Naive B cell (primary cell): Measurements from ENCODE around the gene TMEM255A. TPM values are rescaled to one million over a fixed set of nuclear protein-coding genes. Genes with fewer than 3 reads are reported as not detected.
"Not testable (repeated sequence)": the region's sequence is repeated elsewhere in the genome, so short reads cannot be mapped to it uniquely, and the experiment has no call there.

Source experiments
- ATAC-seq, 2 donors: fragments of 150-1000 bp; cut with Tn5 transposase; 2 replicates each; pipeline ENCODE4 v1.10.0; 2021; ENCODE audit warnings: low read depth in 2 of 2, mild to moderate bottlenecking in 2 of 2, moderate library complexity in 2 of 2
- DNase-seq: peaks from one replicate; pipeline ENCODE4 v3.0.0; 2022
- H3K27ac Mint-ChIP-seq, 6 donors: one replicate each; pipeline ENCODE4 v1.8.0; 2020 to 2022; ENCODE audit warnings: mild to moderate bottlenecking in 6 of 6, mixed read lengths in 6 of 6, moderate library complexity in 5 of 6, inconsistent platforms in 2 of 6
- H3K27me3 Mint-ChIP-seq, 3 donors: one replicate each; pipeline ENCODE4 v1.8.0; 2021 to 2022; ENCODE audit warnings: mixed read lengths in 3 of 3, mild to moderate bottlenecking in 1 of 3
- H3K36me3 Mint-ChIP-seq, 2 donors: one replicate each; pipeline ENCODE4 v1.8.0; 2020 to 2022; ENCODE audit warnings: mixed read lengths in 2 of 2, inconsistent platforms in 1 of 2, mild to moderate bottlenecking in 1 of 2
- H3K4me1 Mint-ChIP-seq, 3 donors: one replicate each; pipeline ENCODE4 v1.8.0; 2020 to 2022; ENCODE audit warnings: mixed read lengths in 3 of 3, inconsistent platforms in 1 of 3, mild to moderate bottlenecking in 1 of 3, moderate library complexity in 1 of 3
- H3K4me3 Mint-ChIP-seq, 8 donors: one replicate each; pipeline ENCODE4 v1.8.0; 2020 to 2022; ENCODE audit warnings: mild to moderate bottlenecking in 8 of 8, mixed read lengths in 8 of 8, moderate library complexity in 8 of 8, inconsistent platforms in 2 of 8
- H3K9me3 Mint-ChIP-seq, 7 donors: one replicate each; pipeline ENCODE4 v1.8.0; 2020 to 2022; ENCODE audit warnings: mixed read lengths in 7 of 7, mild to moderate bottlenecking in 5 of 7, inconsistent platforms in 2 of 7, moderate library complexity in 1 of 7
- polyA plus RNA-seq, 6 donors: library from polyadenylated mRNA; unstranded; fragments of 300-500 nt; fragmentation: Illumina TruSeq; gene quantifications; one replicate each; pipeline ENCODE4 v1.2.3, GENCODE V29; 2021; ENCODE audit warnings: low read depth in 6 of 6

Gene TMEM255A
- polyA plus RNA-seq, result under 1 TPM in 3 of 6 donors, not detected in 3; 0.15 to 0.24 (median 0.23) TPM

DNA sequence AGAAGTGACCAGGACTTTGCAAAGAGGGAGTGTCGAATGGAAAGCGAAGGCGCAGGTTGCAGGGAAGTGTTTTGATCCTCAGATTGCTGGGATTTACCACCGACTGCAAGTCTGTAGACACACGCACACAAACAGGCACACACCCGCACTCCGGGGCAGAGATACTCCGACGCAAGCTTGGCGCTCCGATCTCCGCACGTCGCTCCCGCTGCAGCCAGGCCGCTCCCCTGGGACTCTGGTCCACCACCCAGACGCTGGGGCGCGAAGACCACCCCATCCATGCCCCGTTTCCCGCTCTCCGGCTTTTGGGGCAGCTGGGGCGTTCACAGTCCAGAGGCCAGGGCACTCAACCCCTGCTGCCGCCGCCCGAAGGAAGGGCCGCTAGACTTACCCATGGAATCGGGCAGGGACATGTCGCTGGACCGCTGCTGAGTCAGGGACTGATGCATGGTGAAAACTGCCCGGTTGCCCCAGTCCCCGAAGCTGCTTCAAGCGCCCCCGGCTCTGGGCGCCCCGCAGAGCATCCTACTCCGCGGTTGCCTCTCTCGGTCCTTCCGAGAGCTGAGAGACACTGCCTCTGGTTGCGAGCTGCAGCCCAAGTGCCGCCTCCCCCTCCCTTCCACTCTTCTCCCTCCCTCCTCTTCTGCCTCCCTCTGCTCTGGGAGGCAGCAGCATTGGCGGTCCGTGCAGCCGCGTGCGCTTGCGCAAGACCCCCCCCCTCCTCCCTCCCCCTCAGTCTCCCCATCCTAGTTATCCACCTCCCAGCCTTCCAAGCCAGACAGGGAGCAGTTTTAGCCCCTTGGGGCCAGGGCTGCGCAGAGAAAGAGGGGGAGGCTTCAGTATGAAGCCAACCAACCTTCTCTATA, at the start of gene TMEM255A:
TMEM255A (minus strand) TSS at position 601 of the 866 bp plus-strand sequence; CDS start at position 449, 152 bp downstream.
- DNase-seq (peak; percentile 2), ATAC-seq (no peak)
- Mint-ChIP-seq H3K4me1 (peaks cover 10 to 29% (median 14%) of the 10 kb centered on the region in 3 donors), H3K36me3 (peaks cover 0 to 5% of the 10 kb centered on the region in 2 donors), H3K4me3 (peak within 1 kb of the TSS; percentile 83 to 93 (median 92)), H3K27ac (no peak within 1 kb of the TSS), H3K27me3 (peaks cover 19 to 74% (median 51%) of the 10 kb centered on the region in 3 donors), H3K9me3 (peaks cover 0 to 4% (median 0%) of the 10 kb centered on the region in 7 donors)

DNA sequence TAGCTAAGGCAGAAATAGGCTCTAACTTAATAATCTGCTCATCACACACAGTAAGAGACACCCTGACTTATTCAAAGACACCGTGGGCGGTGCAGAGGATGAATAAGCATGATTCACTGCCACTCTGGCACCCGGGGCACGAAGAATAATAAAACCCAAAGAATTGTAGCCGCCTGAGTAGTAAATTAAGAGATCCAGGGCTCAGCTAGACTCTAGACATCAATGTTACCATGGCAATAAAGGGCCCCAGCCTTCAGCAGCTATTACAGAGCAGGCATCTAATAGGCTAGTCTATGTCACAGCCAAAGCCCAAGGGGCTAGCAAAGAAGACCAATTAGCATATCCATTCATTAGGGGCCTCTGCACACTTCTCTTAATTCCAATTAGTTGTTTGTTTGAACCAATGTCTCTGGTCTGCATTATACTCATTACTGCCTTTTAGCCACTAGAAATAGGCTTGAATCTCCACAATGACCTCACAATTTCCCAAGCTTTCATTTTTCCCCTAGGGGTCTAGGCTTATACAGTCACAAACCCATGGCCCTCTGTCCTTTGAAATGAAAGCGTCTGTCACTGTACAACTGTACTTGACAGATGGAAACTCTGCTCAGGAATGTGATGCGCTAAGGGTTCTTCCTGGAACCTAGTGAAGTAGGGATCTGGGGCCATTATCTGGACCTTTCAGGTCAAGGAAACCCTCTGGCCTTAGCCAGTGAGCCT, 47.6 kb upstream of the TMEM255A start:
- Mint-ChIP-seq H3K36me3 (no peaks in the 10 kb centered on the region), H3K4me3 (no peak overlapping the region), H3K27me3 (no peaks in the 10 kb centered on the region), H3K4me1 (peaks cover 0 to 8% (median 0%) of the 10 kb centered on the region in 3 donors), H3K27ac (no peak overlapping the region), H3K9me3 (no peaks in the 10 kb centered on the region)
- no peak for DNase-seq
- ATAC-seq, result no peak

DNA sequence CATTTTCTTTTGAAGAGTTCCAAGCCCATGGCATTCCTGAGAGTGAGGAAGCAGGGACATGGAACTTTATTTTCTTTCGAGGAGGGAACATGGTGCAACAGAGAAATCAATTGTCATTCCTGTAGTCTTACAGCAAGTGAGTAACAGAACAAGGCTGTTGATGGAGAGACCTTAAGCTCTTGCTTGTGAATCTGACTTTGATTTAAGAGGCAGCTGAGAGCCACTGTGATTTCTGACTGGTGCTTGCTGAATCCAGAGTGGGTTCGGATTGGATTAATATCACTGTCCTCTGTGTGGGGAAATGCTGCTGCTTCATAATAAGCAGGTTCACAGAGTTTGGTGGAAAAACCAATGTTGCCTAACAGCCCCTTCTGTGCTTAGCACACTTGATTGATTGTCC, 45.9 kb upstream of the TMEM255A start:
- no peak overlapping the region for H3K27ac Mint-ChIP-seq
- H3K4me3 Mint-ChIP-seq, result no peak overlapping the region
- H3K36me3 Mint-ChIP-seq, result no peaks in the 10 kb centered on the region
- DNase-seq (no peak), ATAC-seq (no peak)
- no peaks in the 10 kb centered on the region for H3K9me3 Mint-ChIP-seq
- no peaks in the 10 kb centered on the region for H3K27me3 Mint-ChIP-seq
- no peaks in the 10 kb centered on the region for H3K4me1 Mint-ChIP-seq

DNA sequence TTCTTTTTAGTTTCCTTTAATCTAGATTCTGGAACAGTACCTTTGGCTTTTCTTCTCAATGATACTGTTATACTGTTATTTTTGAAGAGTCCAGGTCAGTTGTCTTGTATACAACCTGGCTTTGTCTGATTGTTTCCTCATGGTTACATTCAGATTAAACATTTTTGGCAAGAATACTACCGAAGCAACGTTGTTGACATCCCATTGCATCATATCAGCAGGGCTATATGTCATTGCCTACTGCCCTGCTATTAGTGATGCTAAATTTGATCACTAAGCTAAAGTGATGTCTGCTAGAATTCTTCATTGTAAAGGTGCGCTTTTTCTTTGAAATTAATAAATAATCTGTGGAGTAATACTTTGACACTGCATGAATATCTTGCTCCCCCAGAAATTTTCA, 44.8 kb upstream of the TMEM255A start:
- H3K27ac Mint-ChIP-seq, result no peak overlapping the region
- peaks cover 0 to 1% (median 0%) of the 10 kb centered on the region in 7 donors for H3K9me3 Mint-ChIP-seq

DNA sequence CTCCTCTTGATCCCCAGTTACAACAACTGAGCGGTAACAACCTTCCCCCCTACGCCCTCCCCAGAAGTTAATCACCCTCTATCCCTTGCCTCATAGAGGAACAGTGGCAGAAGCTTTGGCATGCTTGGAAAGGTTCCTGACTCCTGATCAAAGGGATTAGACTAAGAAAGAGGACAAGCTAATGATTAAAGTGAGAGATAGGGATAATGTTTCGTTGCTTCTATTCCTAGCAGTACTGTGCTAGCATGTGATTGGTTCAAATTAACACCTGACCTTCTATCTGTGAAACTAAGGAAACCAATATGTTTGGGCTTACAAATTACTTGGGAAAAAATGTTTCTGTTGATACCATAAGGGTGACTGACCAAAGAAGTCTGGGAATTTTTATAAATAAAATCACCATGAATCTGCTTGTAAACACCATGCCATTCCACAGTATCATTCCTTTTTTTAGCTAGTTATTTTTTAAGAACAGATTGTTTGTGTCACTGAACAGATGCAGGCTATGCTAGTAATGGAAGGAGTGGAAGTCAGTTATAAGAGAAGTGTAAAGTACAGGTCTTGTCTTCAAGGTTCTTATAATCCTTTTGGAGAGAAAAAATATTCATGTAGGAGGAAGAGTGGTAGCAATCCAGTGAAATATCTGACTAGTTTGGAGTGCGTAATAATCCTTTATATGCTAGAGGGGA, 39.3 kb upstream of the TMEM255A start:
- Mint-ChIP-seq H3K27me3 (peaks cover 0 to 6% (median 0%) of the 10 kb centered on the region in 3 donors), H3K36me3 (no peaks in the 10 kb centered on the region), H3K27ac (no peak overlapping the region), H3K9me3 (peaks cover 0 to 6% (median 2%) of the 10 kb centered on the region in 7 donors), H3K4me3 (no peak overlapping the region), H3K4me1 (no peaks in the 10 kb centered on the region)
- ATAC-seq (no peak), DNase-seq (no peak)

More for the DNA sequence above, 44.8 kb upstream of the TMEM255A start:
- no peak overlapping the region for H3K4me3 Mint-ChIP-seq
- no peaks in the 10 kb centered on the region for H3K4me1 Mint-ChIP-seq
- DNase-seq (no peak), ATAC-seq (no peak)
- no peaks in the 10 kb centered on the region for H3K36me3 Mint-ChIP-seq
- H3K27me3 Mint-ChIP-seq, result no peaks in the 10 kb centered on the region

DNA sequence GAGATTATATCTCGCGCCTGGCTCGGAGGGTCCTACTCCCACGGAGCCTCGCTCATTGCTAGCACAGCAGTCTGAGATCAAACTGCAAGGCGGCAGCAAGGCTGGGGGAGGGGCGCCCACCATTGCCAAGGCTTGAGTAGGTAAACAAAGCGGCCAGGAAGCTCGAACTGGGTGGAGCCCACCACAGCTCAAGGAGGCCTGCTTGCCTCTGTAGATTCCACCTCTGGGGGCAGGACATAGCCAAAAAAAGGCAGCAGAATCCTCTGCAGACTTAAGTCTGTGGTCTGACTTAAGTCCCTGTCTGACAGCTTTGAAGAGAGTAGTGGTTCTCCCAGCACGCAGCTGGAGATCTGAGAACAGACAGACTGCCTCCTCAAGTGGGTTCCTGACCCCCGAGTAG, 33.3 kb upstream of the TMEM255A start:
- DNase-seq, H3K36me3 Mint-ChIP-seq, ATAC-seq, H3K4me1 Mint-ChIP-seq, H3K27ac Mint-ChIP-seq, H3K4me3 Mint-ChIP-seq: not testable (repeated sequence)
- Mint-ChIP-seq H3K27me3 (peaks cover 0 to 23% (median 19%) of the 10 kb centered on the region in 3 donors), H3K9me3 (peaks cover 0 to 19% (median 11%) of the 10 kb centered on the region in 7 donors)

DNA sequence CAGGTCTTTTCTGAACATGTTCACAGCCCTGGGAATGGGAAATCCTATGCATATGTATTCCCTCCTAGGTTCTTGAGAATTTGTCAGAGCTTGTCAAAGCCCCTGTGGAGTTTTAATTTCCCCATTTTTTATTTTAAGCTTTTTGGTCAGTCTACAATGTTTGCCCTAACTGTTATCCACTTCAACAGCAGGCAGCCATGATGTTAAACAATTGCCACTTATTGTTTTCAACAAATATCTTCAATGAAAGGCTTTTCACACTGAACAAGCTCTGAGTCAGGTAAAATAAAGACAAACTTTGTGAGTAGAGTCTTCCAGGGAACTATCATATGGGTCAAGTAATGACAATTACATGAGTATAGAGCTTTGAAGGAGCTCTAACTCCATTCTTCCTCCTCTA, 25.6 kb upstream of the TMEM255A start:
- peaks cover 0 to 22% (median 3%) of the 10 kb centered on the region in 3 donors for H3K27me3 Mint-ChIP-seq
- no peak for ATAC-seq
- no peak for DNase-seq
- H3K4me3 Mint-ChIP-seq, result no peak overlapping the region
- H3K4me1 Mint-ChIP-seq, result no peaks in the 10 kb centered on the region
- peaks cover 0 to 6% of the 10 kb centered on the region in 2 donors for H3K36me3 Mint-ChIP-seq
- peaks cover 5 to 59% (median 39%) of the 10 kb centered on the region in 7 donors for H3K9me3 Mint-ChIP-seq
- no peak overlapping the region for H3K27ac Mint-ChIP-seq

DNA sequence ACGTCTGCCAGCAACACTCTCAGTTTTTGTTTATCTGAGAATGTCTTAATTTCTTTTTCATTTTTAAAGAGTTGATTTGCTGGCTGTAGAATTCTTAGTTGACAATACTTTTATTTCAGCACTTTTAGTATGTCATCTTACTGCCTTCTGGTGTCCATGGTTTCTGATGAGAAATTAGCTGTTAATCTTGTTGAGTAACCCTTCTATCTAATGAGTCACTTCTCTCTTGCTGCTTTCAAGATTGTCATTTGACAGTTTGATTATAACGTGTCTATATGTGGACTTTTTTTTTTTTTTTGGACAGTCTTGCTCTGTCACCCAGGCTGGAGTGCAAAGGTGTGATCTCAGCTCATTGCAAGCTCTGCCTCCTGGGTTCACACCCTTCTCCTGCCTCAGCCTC, 24.0 kb upstream of the TMEM255A start:
- Mint-ChIP-seq H3K9me3 (peaks cover 3 to 51% (median 31%) of the 10 kb centered on the region in 7 donors), H3K27ac (no peak overlapping the region), H3K36me3 (peaks cover 0 to 6% of the 10 kb centered on the region in 2 donors), H3K27me3 (peaks cover 0 to 12% (median 0%) of the 10 kb centered on the region in 3 donors), H3K4me3 (no peak overlapping the region), H3K4me1 (no peaks in the 10 kb centered on the region)
- ATAC-seq, result no peak
- DNase-seq, result no peak

DNA sequence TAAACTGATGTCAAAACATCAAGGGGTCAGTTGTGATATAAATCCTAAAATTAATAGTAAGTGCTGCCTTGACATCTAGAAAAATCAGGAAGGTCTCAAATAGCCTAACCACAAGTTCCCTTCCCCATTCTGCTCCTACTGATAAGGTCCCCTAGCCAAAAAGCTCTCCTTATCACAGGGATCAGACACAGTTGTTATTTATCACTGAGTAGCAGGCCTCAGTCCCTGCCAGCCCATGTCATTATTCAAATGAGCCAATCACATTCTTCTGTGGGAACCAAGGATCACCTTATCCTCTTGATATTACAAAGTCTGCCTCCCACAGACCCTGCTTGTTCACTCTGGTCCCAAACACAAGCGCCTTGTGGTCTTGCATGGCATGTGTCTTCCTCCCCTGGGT, 23.3 kb upstream of the TMEM255A start:
- H3K4me1 Mint-ChIP-seq, result no peaks in the 10 kb centered on the region
- peaks cover 0 to 6% of the 10 kb centered on the region in 2 donors for H3K36me3 Mint-ChIP-seq
- peaks cover 3 to 48% (median 29%) of the 10 kb centered on the region in 7 donors for H3K9me3 Mint-ChIP-seq
- H3K4me3 Mint-ChIP-seq, result no peak overlapping the region
- no peak overlapping the region for H3K27ac Mint-ChIP-seq
- H3K27me3 Mint-ChIP-seq, result peaks cover 0 to 12% (median 6%) of the 10 kb centered on the region in 3 donors
- no peak for DNase-seq
- no peak for ATAC-seq

DNA sequence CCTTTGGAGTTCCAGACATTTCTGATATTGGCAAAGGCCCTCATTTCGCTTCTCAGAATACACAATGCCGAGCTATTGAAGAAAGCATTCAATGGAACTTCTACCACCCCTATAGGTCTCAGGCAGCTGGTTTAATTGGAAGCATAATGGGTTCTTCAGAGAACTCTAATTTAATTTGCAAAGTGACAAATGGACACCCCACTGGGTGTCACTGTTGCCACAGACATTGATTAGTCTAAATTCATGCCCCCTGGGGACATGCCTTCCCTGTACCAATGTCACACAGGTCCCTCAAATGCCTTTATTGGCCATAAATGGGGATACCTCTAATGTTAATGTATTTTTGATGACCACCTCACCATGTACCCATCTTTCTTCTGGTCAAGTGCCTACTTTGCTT, 22.9 kb upstream of the TMEM255A start:
- ATAC-seq, result no peak
- H3K27me3 Mint-ChIP-seq, result peaks cover 0 to 11% (median 11%) of the 10 kb centered on the region in 3 donors
- no peak overlapping the region for H3K4me3 Mint-ChIP-seq
- H3K9me3 Mint-ChIP-seq, result peaks cover 3 to 44% (median 24%) of the 10 kb centered on the region in 7 donors
- DNase-seq, result no peak
- peaks cover 0 to 6% of the 10 kb centered on the region in 2 donors for H3K36me3 Mint-ChIP-seq
- no peak overlapping the region for H3K27ac Mint-ChIP-seq
- no peaks in the 10 kb centered on the region for H3K4me1 Mint-ChIP-seq

DNA sequence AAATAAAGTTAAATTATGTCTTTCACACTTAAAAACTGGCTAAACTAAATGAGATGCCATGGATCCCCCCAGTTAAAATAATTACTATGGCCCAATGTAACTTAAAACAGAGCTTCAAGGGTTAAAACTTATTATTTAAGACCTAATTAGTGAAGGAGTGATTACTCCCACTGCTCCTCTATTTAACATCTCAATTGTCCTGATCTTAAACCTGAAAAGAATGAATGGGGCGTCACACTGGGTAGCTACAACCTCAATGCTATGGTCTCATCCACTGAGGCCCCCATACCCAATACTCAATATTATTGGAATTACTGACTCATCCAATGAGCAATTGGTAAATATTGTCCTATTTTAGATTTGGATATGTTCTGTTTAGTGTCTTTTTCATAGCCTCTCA, 21.1 kb upstream of the TMEM255A start:
- no peak for DNase-seq

DNA sequence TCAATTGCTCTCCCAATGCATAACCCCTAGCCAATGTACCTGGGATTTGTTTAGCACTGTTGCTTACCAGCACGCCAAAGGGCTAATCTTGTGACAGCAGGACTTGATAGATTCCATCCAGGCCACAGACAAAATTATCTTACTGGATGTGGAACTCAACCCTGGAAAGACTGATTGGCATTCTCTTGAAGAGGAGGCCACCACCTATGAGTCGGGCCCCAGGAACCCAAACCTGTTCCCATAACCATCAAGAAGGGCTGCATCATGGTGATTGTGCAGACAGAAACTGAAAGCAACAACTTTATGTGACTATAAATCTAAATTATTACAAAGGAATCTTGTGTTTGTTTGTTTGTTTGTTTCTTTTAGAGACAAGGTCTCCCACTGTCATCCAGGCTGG, 19.9 kb upstream of the TMEM255A start:
- no peak overlapping the region for H3K4me3 Mint-ChIP-seq
- no peaks in the 10 kb centered on the region for H3K4me1 Mint-ChIP-seq
- no peaks in the 10 kb centered on the region for H3K36me3 Mint-ChIP-seq
- peaks cover 0 to 15% (median 8%) of the 10 kb centered on the region in 7 donors for H3K9me3 Mint-ChIP-seq
- no peak for ATAC-seq
- H3K27me3 Mint-ChIP-seq, result peaks cover 0 to 19% (median 10%) of the 10 kb centered on the region in 3 donors
- H3K27ac Mint-ChIP-seq, result no peak overlapping the region
- no peak for DNase-seq

More for the DNA sequence above, 21.1 kb upstream of the TMEM255A start:
- Mint-ChIP-seq H3K27ac (no peak overlapping the region), H3K9me3 (peaks cover 0 to 27% (median 11%) of the 10 kb centered on the region in 7 donors), H3K4me1 (no peaks in the 10 kb centered on the region), H3K27me3 (peaks cover 0 to 19% (median 0%) of the 10 kb centered on the region in 3 donors), H3K4me3 (no peak overlapping the region), H3K36me3 (no peaks in the 10 kb centered on the region)
- ATAC-seq, result no peak
